ENCODE measurements around the gene WNT6. TPM values are rescaled to one million over a fixed set of nuclear protein-coding genes. Genes with fewer than 3 reads are reported as not detected.

The WNT6 gene
- total and polyA plus RNA-seq, 5 donors from 2014 or later: not detected

DNA sequence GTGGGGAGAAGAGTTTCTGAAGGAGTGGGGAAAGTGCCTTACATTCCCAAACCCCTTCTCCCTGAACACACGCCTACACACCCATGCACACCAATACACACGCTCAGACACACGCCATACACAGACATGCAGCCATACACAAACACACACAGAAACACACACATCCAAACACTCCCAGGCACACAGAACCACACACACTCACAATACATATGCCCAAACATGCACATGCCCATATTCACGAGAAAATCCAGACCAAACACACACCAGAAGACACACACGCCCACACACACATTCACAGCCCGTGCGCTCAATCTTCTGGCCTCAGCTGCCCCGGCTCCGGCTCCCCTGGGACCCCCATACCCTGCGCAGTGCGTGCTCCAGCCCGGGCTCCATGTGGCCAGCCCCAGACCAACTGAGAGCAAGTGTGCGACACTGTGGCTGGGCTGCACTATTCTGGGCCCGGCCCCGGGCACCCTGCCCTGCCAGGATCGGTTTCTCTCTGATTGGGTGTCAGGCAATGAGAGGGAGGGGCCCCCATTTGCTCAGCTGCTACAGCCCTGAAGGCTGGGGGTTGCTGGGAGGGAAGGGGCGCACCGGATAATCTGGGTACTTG, 28.1 kb upstream of the WNT6 start, which contains the start of gene PRKAG3:
TSS of gene PRKAG3 (minus strand) at position 426 of the 613 bp plus-strand sequence.
- Histone ChIP-seq H3K27ac (ENCODE audit: insufficient read depth, low read length, poor library complexity, severe bottlenecking) (no peak within 1 kb of the TSS), H3K4me3 (ENCODE audit: low read depth, low read length) (no peak within 1 kb of the TSS), H3K9me3 (ENCODE audit: control insufficient read depth in 2 of 2, low read length in 2 of 2) (no peaks in the 10 kb centered on the region), H3K27me3 (ENCODE audit: control insufficient read depth, insufficient read depth, low read length) (peaks cover 6% of the 10 kb centered on the region), H3K36me3 (ENCODE audit: control insufficient read depth, insufficient read depth, low read length) (no peaks in the 10 kb centered on the region), H3K4me1 (ENCODE audit: control insufficient read depth, insufficient read depth, low read length, poor library complexity, severe bottlenecking) (no peaks in the 10 kb centered on the region)
- no peaks in the 10 kb centered on the region for H3K36me3 Mint-ChIP-seq
- peaks cover 30% of the 10 kb centered on the region for H3K27me3 Mint-ChIP-seq
- no peak within 1 kb of the TSS for H3K27ac Mint-ChIP-seq
- peaks cover 0 to 3% (median 0%) of the 10 kb centered on the region in 7 donors for H3K9me3 Mint-ChIP-seq
- no peak for ATAC-seq (ENCODE audit: low read depth in 2 of 2)
- H3K4me3 Mint-ChIP-seq: no peak within 1 kb of the TSS
- DNase-seq: no peak
- no peaks in the 10 kb centered on the region for H3K4me1 Mint-ChIP-seq

DNA sequence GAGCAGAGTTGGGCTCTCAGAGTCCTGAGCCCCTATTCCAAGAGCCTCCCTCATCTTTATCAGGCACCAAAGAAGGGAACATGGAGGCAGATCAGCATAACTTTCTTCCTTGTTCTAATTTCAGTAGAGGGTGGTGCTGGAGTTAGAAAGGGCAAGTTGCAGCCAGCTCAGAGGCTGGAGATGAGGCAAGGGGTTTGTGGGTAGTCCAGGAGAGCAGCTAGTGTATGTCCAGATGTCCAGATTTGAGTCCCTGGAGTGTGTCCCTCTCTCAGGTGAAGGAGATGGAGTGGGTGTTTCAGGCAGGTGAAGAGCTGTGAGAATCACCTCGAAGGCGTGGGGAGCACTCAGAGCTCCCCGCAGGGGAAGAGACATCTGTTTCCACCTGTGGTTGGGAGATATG, 27.5 kb upstream of the WNT6 start:
- Mint-ChIP-seq H3K4me3 (no peak overlapping the region), H3K27ac (no peak overlapping the region), H3K9me3 (peaks cover 0 to 6% (median 0%) of the 10 kb centered on the region in 7 donors), H3K27me3 (peaks cover 31% of the 10 kb centered on the region), H3K36me3 (no peaks in the 10 kb centered on the region), H3K4me1 (no peaks in the 10 kb centered on the region)
- Histone ChIP-seq H3K27me3 (ENCODE audit: control insufficient read depth, insufficient read depth, low read length) (peaks cover 6% of the 10 kb centered on the region), H3K4me3 (ENCODE audit: low read depth, low read length) (no peak overlapping the region), H3K36me3 (ENCODE audit: control insufficient read depth, insufficient read depth, low read length) (no peaks in the 10 kb centered on the region), H3K27ac (ENCODE audit: insufficient read depth, low read length, poor library complexity, severe bottlenecking) (no peak overlapping the region), H3K4me1 (ENCODE audit: control insufficient read depth, insufficient read depth, low read length, poor library complexity, severe bottlenecking) (no peaks in the 10 kb centered on the region), H3K9me3 (ENCODE audit: control insufficient read depth in 2 of 2, low read length in 2 of 2) (peaks cover 0 to under 1% of the 10 kb centered on the region in 2 experiments)
- DNase-seq (no peak), ATAC-seq (ENCODE audit: low read depth in 2 of 2) (no peak)

DNA sequence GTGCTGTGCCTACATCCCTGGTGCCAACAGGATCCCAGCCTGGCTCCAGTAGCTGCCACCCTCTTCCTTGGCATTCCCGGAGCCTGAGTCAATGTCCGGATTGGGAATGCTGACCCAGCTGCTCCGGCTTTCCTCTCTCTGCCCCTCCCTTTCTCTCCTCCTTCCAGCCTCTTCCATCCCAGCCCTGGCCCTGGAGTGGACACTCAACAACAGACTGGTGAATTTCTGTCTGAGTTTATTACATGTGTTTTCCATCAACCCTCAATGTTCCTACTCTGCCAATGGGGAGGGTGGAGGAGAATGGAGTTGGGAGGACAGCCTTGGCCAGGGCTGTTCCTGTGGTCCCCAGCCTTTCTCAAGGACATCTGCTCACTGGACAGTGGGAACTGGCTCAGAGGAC, 27.1 kb upstream of the WNT6 start:
- Histone ChIP-seq H3K36me3 (ENCODE audit: control insufficient read depth, insufficient read depth, low read length) (no peaks in the 10 kb centered on the region), H3K27ac (ENCODE audit: insufficient read depth, low read length, poor library complexity, severe bottlenecking) (no peak overlapping the region), H3K4me3 (ENCODE audit: low read depth, low read length) (no peak overlapping the region), H3K9me3 (ENCODE audit: control insufficient read depth in 2 of 2, low read length in 2 of 2) (peaks cover 3 to 4% of the 10 kb centered on the region in 2 experiments), H3K4me1 (ENCODE audit: control insufficient read depth, insufficient read depth, low read length, poor library complexity, severe bottlenecking) (no peaks in the 10 kb centered on the region), H3K27me3 (ENCODE audit: control insufficient read depth, insufficient read depth, low read length) (peaks cover 8% of the 10 kb centered on the region)
- DNase-seq: no peak
- H3K27me3 Mint-ChIP-seq: peaks cover 36% of the 10 kb centered on the region
- no peaks in the 10 kb centered on the region for H3K36me3 Mint-ChIP-seq
- H3K4me1 Mint-ChIP-seq: no peaks in the 10 kb centered on the region
- H3K4me3 Mint-ChIP-seq: no peak overlapping the region
- H3K9me3 Mint-ChIP-seq: peaks cover 0 to 10% (median 2%) of the 10 kb centered on the region in 7 donors
- no peak overlapping the region for H3K27ac Mint-ChIP-seq
- ATAC-seq (ENCODE audit: low read depth in 2 of 2): no peak

DNA sequence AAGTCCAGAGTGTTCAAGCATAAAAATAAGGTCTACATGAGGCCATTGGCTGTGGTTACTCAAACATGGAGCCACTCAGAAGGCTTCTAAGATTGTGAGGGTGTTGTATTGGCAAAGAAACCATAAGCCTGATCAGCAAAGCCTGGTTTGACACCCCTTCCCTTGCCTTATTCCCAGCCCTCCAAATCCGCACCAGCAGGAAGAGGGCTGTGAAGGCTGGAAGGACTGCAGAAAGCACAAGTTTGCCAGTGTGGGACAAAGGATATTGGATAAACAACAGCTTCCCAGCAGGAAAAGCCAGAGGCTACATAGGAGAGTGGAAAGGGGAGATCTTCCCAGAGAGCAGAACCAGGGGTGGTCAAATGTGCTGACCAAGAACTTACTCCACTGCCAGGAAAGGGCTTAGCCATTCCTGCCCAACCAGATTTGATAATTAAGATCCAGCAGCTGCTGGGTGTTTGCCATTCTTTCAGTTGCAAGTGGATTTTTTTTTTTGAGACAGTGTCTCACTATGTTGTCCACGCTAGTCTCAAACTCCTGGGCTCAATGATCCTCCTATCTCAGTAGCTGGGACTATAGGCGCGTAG, 26.5 kb upstream of the WNT6 start:
- Mint-ChIP-seq H3K4me3 (no peak overlapping the region), H3K4me1 (no peaks in the 10 kb centered on the region), H3K9me3 (peaks cover 0 to 10% (median 3%) of the 10 kb centered on the region in 7 donors), H3K27ac (no peak overlapping the region), H3K27me3 (peaks cover 42% of the 10 kb centered on the region), H3K36me3 (no peaks in the 10 kb centered on the region)
- Histone ChIP-seq H3K27me3 (ENCODE audit: control insufficient read depth, insufficient read depth, low read length) (peaks cover 10% of the 10 kb centered on the region), H3K36me3 (ENCODE audit: control insufficient read depth, insufficient read depth, low read length) (no peaks in the 10 kb centered on the region), H3K4me3 (ENCODE audit: low read depth, low read length) (no peak overlapping the region), H3K4me1 (ENCODE audit: control insufficient read depth, insufficient read depth, low read length, poor library complexity, severe bottlenecking) (no peaks in the 10 kb centered on the region), H3K9me3 (ENCODE audit: control insufficient read depth in 2 of 2, low read length in 2 of 2) (peaks cover 9 to 10% of the 10 kb centered on the region in 2 experiments), H3K27ac (ENCODE audit: insufficient read depth, low read length, poor library complexity, severe bottlenecking) (no peak overlapping the region)
- ATAC-seq (ENCODE audit: low read depth in 2 of 2) (no peak), DNase-seq (no peak)

DNA sequence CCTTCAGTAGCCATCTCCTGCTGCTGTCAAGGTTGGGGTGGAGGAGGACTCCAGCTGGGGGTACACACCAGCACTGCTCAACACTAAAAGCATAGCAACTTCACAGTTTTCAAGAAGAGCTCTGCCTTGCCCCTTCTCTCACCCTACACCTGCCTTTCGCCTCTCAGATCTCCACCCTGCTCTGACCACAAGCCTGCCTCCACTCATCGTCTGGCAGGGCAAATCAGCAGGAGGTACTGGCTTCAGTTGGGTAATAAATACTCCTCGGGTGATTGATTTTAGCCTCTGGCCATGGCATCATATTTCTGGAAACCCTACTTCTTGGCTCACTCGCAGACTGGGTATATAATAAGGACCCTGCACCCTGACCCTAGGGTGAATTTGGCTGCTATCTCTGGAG, 24.9 kb upstream of the WNT6 start:
- Mint-ChIP-seq H3K27ac (no peak overlapping the region), H3K36me3 (no peaks in the 10 kb centered on the region), H3K27me3 (peaks cover 47% of the 10 kb centered on the region), H3K9me3 (peaks cover 0 to 10% (median 4%) of the 10 kb centered on the region in 7 donors), H3K4me1 (no peaks in the 10 kb centered on the region), H3K4me3 (no peak overlapping the region)
- no peak overlapping the region for H3K4me3 ChIP-seq (ENCODE audit: low read depth, low read length)
- peaks cover 10 to 13% of the 10 kb centered on the region in 2 experiments for H3K9me3 ChIP-seq (ENCODE audit: control insufficient read depth in 2 of 2, low read length in 2 of 2)
- no peak overlapping the region for H3K27ac ChIP-seq (ENCODE audit: insufficient read depth, low read length, poor library complexity, severe bottlenecking)
- DNase-seq (no peak), ATAC-seq (ENCODE audit: low read depth in 2 of 2) (no peak)
- no peaks in the 10 kb centered on the region for H3K36me3 ChIP-seq (ENCODE audit: control insufficient read depth, insufficient read depth, low read length)
- H3K4me1 ChIP-seq (ENCODE audit: control insufficient read depth, insufficient read depth, low read length, poor library complexity, severe bottlenecking): no peaks in the 10 kb centered on the region
- peaks cover 22% of the 10 kb centered on the region for H3K27me3 ChIP-seq (ENCODE audit: control insufficient read depth, insufficient read depth, low read length)

DNA sequence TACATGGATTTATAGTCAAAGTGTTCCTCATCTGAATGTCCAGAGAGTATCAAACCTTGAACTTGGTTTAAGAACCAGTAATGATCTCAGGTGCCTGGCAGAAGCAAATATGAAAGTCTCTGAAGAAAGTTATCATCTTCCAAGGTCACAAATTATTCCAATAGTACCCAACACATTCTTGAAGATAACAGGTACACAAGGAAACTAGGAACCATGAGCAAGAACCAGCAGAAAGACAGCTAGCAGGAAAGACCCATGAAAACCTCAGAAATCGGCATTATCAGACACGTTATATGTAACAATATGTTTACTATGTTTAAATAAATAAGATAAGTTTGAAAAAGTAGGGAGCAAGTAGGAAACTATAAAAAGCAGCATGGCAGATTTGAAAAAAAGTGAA, 22.1 kb upstream of the WNT6 start:
- H3K9me3 Mint-ChIP-seq: peaks cover 0 to 10% (median 4%) of the 10 kb centered on the region in 7 donors
- peaks cover 67% of the 10 kb centered on the region for H3K27me3 Mint-ChIP-seq
- no peaks in the 10 kb centered on the region for H3K4me1 Mint-ChIP-seq
- Histone ChIP-seq H3K36me3 (ENCODE audit: control insufficient read depth, insufficient read depth, low read length) (no peaks in the 10 kb centered on the region), H3K4me3 (ENCODE audit: low read depth, low read length) (no peak overlapping the region), H3K4me1 (ENCODE audit: control insufficient read depth, insufficient read depth, low read length, poor library complexity, severe bottlenecking) (no peaks in the 10 kb centered on the region), H3K27me3 (ENCODE audit: control insufficient read depth, insufficient read depth, low read length) (peaks cover 23% of the 10 kb centered on the region), H3K27ac (ENCODE audit: insufficient read depth, low read length, poor library complexity, severe bottlenecking) (no peak overlapping the region), H3K9me3 (ENCODE audit: control insufficient read depth in 2 of 2, low read length in 2 of 2) (peaks cover 10 to 13% of the 10 kb centered on the region in 2 experiments)
- DNase-seq (no peak), ATAC-seq (ENCODE audit: low read depth in 2 of 2) (no peak)
- H3K4me3 Mint-ChIP-seq: no peak overlapping the region
- H3K36me3 Mint-ChIP-seq: no peaks in the 10 kb centered on the region
- H3K27ac Mint-ChIP-seq: no peak overlapping the region

DNA sequence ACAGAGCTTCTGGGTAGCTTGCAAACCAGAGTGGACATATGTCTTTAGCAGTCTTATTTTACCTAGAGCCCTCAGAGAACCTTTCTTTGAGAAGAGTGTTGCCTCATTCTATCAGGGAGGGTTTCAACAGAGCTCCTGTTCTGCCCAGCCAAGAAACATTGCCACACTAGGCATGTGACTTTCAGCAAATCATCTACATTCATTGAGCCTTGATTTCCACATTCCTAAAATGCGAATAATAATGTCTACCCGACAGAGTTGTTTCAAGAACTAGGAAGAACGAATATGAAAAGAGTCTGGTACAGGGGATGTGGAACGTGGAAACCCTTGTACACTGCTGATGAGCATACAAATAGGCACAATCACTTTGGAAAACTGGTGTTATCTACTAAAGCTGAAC, 20.2 kb upstream of the WNT6 start:
- Histone ChIP-seq H3K4me3 (ENCODE audit: low read depth, low read length) (no peak overlapping the region), H3K27ac (ENCODE audit: insufficient read depth, low read length, poor library complexity, severe bottlenecking) (no peak overlapping the region), H3K4me1 (ENCODE audit: control insufficient read depth, insufficient read depth, low read length, poor library complexity, severe bottlenecking) (no peaks in the 10 kb centered on the region), H3K36me3 (ENCODE audit: control insufficient read depth, insufficient read depth, low read length) (no peaks in the 10 kb centered on the region), H3K27me3 (ENCODE audit: control insufficient read depth, insufficient read depth, low read length) (peaks cover 23% of the 10 kb centered on the region), H3K9me3 (ENCODE audit: control insufficient read depth in 2 of 2, low read length in 2 of 2) (peaks cover 10 to 13% of the 10 kb centered on the region in 2 experiments)
- ATAC-seq (ENCODE audit: low read depth in 2 of 2) (no peak), DNase-seq (no peak)
- H3K4me1 Mint-ChIP-seq: no peaks in the 10 kb centered on the region
- H3K4me3 Mint-ChIP-seq: no peak overlapping the region
- peaks cover 0 to 11% (median 4%) of the 10 kb centered on the region in 7 donors for H3K9me3 Mint-ChIP-seq
- no peaks in the 10 kb centered on the region for H3K36me3 Mint-ChIP-seq
- no peak overlapping the region for H3K27ac Mint-ChIP-seq
- H3K27me3 Mint-ChIP-seq: peaks cover 68% of the 10 kb centered on the region

DNA sequence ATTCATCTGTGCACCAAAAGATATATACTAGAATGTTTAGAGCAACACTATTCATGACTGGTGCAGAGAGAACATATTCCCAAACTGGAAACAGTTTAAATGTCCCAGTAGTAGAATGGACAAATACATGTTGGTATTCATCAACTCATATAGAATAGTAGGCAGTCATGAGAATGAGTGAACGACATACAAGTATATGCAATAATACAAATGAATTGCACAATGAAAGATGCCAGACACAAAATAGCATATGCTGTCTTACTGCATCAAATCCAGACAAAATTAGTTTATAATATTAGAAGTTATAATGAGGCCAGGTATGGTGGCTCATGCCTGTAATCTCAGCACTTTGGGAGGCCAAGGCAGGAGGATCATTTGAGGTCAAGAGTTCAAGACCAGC, 19.7 kb upstream of the WNT6 start:
- Mint-ChIP-seq H3K27ac (peak overlapping the region in 1 of 3 donors; percentile 24), H3K4me3 (no peak overlapping the region), H3K27me3 (peaks cover 65% of the 10 kb centered on the region), H3K9me3 (peaks cover 0 to 12% (median 4%) of the 10 kb centered on the region in 7 donors), H3K36me3 (no peaks in the 10 kb centered on the region), H3K4me1 (no peaks in the 10 kb centered on the region)
- ATAC-seq (ENCODE audit: low read depth in 2 of 2) (no peak), DNase-seq (no peak)
- Histone ChIP-seq H3K4me3 (ENCODE audit: low read depth, low read length) (no peak overlapping the region), H3K27me3 (ENCODE audit: control insufficient read depth, insufficient read depth, low read length) (peaks cover 23% of the 10 kb centered on the region), H3K9me3 (ENCODE audit: control insufficient read depth in 2 of 2, low read length in 2 of 2) (peaks cover 10 to 13% of the 10 kb centered on the region in 2 experiments), H3K36me3 (ENCODE audit: control insufficient read depth, insufficient read depth, low read length) (no peaks in the 10 kb centered on the region), H3K27ac (ENCODE audit: insufficient read depth, low read length, poor library complexity, severe bottlenecking) (no peak overlapping the region), H3K4me1 (ENCODE audit: control insufficient read depth, insufficient read depth, low read length, poor library complexity, severe bottlenecking) (no peaks in the 10 kb centered on the region)

Data from CD4-positive, CD25-positive, alpha-beta regulatory T cell (primary cell).